Renal pelvis (tissue), 4 donors: ENCODE data around the gene NMT1. TPM values are rescaled to one million over a fixed set of nuclear protein-coding genes. Genes with fewer than 3 reads are reported as not detected.
A peak's percentile ranks its signal among the peaks of the same experiment; 100 is the strongest.

Source experiments
- DNase-seq: peaks from one replicate; pipeline ENCODE4 v3.0.0-alpha.2; 2013
- polyA plus RNA-seq, 3 donors: library from polyadenylated mRNA; unstranded; fragments of 120-200 nt; gene quantifications; one replicate each; pipeline ENCODE4 v1.2.1, GENCODE V29; 2013; ENCODE audit not compliant: insufficient read length in 3 of 3

Gene NMT1
- polyA plus RNA-seq, 3 donors = 71.8 to 85.3 (median 83.9) TPM

DNA sequence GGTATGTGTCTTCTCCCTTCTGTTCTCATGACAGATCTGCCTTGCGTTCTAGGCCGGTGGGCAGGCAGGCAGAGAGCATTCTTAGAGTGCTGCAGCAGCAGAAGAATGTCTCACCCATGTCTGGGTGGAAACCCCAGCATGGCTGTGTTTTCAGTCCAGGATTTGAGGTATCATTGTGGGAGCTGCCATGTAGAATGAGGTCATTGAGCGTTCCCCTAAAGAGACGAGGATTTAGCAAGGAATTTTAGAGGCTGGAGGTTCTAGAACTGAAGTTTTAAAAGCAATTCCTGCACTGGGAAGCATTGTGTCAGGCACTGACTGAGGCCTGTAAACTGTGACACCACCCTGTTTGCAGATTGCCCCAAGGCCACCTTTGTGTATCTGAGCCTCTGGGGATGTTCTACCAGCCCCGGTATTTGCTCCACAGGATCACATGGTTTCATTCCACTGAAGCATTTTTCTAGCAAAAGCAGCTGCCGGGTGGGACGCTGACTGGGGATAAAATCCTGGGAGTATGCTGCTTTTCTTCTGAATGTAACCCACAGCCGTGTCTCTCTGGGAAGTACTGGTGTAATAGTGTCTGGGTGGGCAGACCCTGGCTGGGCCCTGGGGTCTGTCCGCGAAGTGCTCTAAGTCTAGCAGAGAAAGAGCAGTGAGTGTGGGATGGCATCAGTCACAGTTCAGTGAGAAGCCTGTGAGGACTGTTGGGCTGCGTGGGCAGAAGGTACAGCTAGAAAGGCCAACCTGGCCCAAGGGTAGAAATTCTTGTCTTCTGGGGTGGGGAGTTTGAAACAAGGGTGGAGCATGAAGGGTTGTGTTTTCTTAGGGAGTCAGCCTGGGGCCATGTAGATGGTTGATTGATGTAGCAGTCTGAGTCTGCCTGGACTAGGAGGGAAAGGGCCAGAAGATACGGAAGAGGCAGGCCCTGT, 41.0 kb downstream of the NMT1 start:
- DNase-seq = no peak

DNA sequence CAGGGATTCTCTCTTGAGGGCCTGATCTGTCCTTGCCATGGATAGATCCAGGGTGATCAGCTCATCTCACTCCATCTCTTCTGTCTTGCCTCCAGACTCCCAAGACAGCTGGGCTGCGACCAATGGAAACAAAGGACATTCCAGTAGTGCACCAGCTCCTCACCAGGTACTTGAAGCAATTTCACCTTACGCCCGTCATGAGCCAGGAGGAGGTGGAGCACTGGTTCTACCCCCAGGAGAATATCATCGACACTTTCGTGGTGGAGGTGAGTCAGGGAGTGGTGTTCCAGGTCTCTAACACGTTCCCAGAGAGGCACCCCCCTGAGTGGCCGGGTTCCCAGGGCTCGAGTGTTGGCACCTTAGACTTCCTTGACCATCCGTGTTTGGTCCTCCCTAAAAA, 41.7 kb downstream of the NMT1 start:
- no peak for DNase-seq

DNA sequence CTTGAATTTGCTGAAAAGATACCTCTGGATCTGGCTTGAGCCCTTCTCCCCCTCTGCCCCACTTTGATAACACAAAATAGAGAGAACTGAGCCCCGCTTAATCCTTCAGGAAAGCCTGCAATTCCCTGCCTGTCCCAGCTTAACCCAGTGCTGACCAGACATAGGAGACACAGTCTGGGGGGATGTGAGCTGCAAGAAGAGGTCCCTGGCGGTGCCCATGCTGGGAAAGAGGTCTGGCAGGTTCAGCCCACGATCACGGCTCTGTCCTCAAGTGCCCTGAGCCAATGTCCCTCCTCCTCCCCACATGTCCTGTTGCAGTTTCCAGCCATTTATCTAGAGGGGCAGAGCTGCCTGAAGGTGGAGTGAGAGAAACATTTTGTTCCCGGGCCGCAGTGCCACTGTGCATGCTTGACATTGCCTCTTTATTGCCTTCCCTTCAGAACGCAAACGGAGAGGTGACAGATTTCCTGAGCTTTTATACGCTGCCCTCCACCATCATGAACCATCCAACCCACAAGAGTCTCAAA, 42.2 kb downstream of the NMT1 start:
- DNase-seq = no peak

DNA sequence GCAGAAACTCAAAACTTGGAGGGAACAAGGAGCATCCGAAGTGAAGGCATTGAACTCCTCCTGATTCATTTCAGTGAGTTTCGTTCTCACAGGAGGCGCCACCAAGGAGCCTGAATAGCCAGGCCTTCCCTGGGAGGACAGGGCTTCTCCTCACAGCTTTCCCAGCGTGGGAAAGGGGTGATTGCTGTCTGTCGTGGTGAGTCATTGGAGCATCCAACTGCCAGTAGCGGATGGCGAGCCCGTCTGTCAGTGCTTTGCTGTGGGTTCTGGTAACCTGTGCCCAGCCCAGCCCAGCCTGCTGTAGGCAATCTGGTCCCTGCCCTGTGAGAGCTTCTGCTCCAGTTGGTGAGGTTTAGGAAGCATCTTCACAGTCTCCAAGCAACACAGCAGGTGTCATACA, 42.9 kb downstream of the NMT1 start:
- no peak for DNase-seq

DNA sequence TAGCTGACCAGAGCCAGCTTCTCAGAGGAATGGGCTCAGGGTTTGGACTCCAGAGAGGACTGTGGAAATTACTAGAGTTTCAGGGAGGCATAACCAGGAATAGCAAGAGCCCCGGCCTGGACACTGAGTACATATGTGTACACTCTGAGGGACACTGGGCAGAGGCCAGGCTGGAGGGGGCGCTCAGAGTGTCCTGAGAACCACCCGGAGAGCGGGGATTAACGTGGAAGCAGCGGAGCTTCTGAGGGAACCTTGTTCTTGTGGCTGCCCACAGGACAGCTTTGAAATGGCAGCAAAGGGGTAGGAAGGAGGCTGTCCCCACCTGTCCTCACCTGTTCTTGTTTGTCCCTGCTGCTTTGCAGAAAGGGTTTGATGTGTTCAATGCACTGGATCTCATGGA, 43.4 kb downstream of the NMT1 start:
- no peak for DNase-seq

DNA sequence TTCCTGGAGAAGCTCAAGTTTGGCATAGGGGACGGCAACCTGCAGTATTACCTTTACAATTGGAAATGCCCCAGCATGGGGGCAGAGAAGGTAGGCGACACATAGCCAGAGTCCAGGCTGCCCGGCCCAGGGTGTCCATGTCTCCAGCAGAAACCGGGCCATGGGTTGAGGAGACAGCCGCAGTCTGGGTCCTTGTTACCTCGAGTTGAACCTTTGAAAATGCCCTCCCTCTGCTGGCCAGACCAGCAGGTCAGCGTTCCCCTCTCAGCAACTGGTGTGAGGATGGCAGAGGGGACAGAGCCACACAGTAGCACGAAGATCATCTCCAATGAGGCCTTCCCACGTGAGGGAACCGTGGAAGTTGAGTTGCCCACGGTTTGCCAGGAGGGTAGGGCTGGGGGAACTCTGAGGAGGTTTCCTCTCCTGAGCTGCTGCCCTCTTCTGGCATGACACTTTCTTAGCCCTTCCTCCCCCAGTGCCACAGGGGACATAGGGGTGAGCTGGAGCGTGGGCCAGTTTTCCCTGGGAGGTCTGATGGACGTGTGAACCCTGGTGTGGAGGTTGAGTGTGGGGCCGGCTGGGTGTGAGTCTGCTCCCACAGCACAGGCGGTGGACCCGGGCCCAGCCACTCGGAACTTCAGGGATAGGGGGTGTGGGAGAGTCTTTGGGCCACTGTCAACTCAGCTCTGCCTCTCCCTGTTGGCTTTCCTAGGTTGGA, 43.9 kb downstream of the NMT1 start:
- DNase-seq = no peak

DNA sequence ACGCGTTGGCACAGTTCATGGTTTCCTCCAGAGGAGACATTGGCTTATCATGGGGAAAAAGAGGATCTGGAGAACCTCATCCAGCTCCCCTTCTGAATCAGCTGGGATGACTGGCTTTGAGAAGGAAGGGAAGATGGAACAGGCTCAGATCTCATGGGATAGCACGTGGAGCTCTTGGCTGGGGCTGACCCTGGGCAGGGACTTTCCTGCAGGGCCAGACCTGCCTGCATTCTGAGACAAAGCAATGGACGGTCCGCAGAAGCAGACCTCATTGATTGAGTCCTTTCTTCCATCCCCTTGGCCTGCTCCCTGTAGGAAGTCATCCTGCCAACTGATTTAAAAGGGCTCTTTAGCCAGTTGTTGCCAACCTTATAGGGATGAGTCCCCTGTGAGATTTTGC, 45.0 kb downstream of the NMT1 start:
- no peak for DNase-seq

DNA sequence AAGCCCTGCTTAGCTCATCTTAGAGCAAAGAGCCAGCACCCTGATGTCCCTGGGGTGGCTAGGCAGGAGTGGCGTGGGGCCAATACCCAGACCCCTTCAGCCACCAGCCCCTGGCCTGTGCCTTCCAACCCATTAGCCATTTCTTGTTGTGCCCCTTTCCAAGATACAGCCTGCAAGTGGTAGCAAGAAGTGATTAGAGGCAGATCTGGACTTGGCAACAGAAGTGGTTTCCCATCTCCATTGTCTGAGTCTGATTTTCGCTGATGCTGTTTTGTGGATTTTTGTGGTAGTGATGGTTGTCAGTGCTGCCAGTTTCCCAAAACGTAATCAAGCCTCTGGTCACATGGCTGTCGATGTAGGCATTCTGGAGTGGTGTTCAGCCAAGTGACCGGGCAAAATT, 45.5 kb downstream of the NMT1 start:
- no peak for DNase-seq

DNA sequence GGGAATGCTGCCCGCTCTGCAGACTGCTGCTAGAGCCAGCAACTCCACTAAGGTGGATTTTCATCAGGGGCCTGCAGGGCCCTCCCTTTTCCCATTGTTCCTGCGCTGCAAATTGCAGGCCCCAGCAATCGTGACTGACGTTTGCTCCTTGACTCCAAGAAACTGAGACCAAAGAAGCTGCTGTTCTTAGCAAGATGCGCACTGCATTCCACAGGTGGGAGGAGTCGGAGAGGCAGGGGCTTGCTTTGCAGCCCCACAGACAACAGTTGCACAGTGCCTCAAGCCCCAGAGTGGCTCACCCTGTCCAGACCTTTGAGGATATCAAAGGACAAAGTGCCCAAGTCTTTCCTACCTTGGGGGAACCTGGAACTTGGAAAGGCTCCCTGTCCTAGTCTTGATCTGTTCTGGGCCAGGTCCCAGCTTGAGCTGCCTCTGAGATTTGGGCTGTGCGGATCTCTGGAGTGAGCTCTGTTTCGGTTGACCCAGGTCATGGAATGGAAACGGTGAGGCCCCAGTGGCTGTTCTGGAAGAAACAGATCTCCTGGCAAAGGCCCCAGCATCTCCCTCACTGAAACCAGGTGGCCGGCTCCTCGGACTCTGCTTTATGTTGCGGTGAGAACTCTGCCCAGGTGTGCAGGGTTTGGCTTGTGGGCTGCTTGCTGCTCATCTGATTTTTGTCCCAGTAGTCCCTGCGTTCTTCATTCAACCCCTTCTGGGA, 46.3 kb downstream of the NMT1 start:
- DNase-seq = no peak

DNA sequence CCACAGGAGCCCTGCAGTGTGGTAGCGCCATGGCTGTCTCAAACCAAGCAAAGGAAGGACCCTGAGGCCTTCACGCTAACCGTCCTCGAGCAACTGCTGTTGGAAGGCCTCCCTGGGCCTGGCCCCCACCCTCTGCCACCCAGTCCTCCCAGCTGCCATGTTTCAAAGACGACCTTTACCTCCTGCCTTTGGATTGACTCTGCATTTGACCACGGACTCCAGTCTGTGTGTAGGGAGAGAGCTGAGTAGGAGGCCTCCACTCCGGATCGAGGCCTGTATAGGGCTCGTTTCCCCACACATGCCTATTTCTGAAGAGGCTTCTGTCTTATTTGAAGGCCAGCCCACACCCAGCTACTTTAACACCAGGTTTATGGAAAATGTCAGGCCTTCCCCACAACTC, 46.9 kb downstream of the NMT1 start:
- no peak for DNase-seq

DNA sequence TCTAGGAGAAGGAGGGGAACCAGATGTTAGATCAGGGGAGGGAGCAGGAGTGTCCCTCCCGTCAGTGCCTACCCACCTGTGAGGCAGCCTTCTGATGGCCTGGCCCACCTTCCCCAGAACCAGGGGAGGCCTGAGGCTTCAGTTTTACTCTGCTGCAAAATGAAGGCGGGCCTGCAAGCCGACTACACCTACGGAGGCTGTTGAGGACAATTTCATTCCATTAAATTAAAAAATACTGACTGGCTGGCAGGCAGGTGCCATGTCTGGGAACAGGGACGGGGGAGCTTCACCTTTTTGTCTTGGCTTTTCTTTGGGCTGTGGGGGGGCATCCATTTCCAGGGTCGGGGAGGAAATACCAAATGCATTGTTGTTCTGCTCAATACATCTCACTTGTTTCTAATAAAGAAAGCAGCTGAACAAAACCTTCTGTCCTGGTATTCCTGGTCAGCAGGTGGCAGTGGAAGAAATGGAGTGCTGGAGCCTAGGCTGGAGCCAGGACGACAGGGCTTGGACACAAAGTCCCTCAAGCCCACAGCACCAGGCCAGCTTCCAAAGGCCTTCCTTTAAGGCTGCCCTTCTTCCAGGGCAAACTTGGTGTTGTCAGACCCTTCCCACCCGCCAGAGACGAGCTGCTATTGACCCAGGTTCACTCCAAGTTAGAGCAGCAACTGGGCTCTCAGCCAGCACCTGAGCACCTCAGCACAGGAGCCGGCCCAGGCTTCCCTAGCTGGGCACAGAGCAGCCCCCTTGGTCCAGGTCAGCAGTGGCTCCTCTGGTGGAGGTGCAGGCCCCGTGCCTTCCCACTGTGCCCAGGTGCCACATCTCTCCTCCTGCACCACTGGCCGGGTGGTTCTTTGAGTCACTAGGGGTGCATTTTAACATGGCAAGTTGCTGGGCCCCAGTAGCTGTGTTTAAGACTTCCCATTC, 47.7 kb downstream of the NMT1 start:
- no peak for DNase-seq

DNA sequence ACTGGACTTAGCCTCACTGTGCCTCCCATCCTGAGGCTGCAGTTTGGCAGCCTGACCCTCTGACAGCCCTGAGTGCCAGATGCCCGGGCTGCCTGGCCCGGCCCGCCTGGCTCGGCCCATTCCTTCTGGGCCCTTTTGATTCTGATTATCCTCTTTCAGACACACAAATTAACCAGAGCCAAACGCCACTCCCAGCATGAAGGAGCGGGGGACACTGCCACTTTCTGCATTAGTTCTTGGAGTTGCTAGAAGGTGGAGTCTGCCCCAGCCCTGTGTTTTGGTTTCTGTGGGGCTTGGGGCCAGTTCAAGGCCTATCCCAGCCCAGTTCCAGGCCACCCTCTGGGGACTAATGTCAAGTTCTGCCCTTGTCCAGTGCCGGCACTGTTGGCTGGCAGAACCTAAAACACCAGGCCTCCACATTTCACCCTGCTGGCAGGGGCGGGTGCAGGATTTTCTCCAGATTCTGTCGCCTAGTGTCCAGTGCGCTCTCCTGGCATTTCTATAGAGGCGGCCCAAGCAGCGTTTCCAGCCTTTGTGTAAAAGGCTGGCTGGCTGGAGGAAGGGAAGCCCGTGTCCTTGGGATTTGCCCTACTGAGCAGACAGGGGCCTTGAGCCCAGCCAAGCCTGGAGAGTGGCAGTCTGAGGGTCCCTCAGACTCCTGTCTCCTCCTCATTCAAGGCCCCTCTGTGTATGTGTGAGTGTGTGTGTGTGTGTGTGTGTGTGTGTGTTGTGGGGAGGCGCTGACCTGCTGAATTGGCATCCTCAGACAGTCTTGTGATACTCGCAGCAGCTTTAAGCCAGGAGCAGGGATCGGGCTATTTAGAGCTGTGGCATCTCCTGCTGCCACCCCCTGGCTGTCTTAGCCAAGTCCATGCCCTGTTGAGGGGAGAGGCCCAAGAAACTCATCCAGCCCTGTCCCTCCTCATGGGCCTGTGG, 49.8 kb downstream of the NMT1 start:
- no peak for DNase-seq

DNA sequence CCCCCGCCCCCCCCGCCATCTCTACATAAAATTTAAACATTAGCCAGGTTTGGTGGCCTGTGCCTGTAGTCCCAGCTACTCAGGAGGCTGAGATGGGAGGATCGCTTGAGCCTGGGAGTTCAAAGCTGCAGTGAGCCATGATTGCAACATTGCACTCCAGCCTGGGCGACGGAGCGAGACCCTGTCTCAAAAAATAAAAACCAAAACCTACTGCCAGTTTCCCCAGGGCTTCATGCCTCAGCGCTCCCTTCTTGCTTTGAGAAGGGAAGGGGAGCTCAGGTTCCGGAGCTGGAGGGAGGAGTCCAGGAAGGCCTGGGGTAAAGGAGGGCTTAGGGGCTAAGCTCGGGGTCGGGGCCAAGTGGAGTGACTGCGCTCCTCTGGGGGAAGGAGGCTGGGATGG, 50.7 kb downstream of the NMT1 start:
- peak; percentile 50 for DNase-seq

DNA sequence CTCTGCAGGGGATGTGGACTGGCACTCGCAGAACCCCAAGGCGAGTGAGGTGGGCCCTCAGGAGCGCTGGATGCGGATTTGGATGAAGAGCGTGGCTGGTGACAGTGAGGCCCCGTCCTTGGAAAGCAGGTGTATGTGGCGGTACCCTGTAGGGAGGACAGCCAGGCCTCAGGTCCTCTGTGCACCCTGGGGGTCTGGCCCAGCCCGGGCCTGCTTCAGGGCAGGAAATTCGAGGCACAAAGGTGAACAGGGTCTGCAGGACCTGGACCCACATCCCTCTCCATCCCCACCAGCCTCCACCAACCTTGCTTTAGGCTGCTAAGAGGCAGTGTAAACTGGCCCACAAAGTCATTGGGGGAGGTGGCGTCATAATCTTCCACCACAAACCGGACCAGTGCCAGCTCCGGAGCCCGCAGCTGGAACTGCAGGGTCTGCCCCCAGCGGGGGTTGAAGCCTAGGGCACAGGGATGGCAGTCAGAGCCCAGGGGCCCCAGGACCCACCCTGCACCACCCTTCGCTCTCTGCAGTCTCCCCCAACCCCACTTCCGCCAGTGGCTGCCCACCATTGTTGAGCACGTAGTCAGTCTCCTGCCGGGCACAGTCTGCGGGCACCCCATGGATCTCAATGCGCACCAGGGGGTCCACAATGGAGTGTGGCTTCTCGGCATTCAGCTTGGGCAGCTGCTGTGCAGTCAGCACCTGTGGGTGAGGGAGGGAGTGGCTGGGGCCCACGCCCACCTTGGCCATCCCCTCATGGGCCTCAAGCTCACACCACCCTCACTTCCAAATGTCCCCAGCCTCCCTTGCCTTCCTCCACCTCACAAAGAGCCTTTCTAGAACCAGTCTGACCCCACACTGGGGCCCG, 51.7 kb downstream of the NMT1 start:
- DNase-seq = no peak

DNA sequence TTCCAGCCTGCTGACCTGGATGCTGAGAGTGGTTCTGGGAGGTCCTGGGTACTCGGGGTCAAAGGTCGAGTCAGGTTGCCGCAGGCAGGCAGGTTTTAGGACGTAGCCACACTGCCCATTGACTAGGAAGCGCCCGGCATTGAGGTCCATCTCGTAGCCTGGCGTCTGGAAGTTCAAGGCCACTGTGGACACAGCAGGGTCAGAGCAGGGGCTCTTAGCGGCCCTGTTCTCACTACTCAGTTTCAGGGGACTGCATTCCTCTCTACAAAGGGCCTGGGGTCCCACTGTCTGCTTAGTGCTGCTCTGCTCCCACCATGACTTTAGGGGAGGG, 52.3 kb downstream of the NMT1 start:
- no peak for DNase-seq

DNA sequence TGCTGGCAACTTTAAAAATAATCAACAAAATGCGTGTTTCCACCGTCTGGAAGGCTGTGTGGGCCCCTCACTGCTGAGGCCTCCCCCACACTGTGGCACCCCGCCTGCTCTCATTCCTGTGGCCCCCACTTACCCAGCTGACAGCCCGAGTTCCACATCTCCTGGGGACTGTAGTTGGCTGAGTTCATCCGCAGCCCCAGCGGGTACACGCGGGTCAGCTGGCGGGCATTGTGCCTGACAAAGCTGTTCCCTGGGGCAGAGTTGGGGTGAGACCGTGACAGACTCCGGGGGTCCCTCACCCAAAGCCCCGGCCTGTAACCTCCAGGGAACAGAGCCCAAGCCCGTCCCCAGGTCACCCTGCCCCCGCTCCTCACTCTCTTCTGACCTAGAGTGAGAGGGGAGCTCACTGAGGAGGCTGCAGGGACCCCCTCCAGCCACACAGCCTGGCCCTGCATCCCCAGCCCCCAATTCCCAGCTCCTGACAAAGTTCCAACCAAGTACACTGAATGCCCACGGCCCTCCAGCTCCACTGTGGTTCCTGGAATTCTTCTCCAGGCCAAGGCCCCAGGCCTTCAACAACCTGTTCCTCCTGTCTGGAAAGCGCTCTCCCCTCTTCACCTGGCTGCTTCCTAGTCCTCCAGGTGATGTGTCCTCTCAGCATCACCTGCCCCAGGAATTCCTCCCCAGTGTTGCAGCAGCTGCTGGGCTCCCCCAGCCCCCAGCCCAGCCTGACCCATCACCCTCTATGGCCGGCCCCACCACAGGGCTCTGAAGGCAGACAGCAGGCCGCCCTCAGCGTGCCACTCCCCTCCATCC, 53.2 kb downstream of the NMT1 start:
- DNase-seq = no peak

DNA sequence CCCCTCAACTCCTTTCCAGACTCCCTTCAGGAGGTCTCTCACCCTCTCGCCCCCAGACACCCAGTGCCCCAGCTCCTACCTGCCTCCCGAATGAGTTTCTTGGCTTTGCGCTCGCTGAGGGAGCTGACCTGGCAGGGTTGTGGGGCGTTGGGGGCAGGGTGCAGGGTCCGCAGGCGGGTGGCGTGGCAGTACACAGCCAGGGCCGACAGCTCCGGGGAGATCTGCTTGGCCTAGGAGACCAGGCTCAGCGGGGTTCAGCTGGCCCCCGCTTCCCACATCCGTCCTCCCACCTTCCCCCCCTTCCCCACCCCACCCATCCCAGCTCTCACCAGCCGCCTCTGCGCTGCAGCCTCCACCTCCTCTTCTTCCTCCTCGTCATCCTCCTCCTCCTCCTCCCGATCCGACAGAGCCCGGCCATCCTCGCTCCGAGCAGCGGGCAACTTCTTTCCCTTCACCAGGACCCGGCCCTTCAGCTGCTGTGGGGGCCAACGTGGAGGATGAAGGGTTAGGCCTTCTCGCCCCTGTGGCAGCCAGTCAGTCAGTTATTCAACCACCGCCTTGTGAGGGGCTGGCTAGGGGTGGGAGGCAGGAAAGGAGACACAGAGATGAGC, 54.0 kb downstream of the NMT1 start:
- DNase-seq = no peak

DNA sequence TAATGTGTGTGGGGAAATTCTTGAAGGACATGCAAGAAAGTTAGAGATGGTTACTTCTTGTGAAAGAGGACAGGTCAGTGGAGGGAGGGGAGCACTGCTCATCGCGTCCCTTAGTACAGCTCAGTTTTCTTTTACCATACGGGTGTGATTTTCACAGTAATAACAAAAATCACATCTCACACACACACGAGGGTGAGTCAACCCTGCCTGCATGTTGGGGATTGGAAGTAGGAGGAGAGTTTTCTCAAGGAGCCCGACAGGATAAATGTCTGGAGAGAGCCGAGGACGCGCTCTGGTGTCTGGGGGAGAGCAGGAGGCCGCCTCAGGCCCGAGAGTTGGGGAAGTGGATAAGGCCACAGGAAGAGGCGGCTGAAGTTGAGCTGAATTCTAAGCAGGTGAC, 54.8 kb downstream of the NMT1 start:
- DNase-seq = no peak
